Measurements from ENCODE around the gene CTNNBIP1.

DNA sequence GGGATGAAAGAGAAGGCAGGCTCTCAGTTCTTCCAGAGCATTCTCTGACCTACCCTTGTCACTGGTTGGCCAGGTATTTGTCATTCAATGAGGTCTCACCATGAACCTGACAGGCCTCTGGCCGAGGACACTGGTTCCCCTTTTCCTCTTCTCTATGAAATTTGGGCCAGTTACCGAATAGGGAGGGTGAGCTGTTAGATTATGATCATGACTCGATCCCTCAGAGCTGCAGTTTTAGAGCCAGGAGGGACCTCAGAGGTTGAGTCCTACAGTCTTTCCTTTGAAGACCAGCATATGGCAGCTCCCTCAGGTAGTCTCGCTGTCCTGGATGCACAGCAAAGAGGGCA lies 56.8 kb downstream of the CTNNBIP1 start:
- TF ChIP-seq JUND (IDR thresholded peaks at IDR 0.05) (no peak), EP300 (IDR thresholded peaks at IDR 0.05; ENCODE audit: borderline replicate concordance in 1 of 2, low read depth in 1 of 2, low read length in 1 of 2) (no peak), RAD21 (IDR thresholded peaks at IDR 0.05; ENCODE audit: low read length) (no peak), RCOR1 (IDR thresholded peaks at IDR 0.05; ENCODE audit: low read length) (no peak), POLR2AphosphoS5 (IDR thresholded peaks at IDR 0.05; ENCODE audit: low read depth, low read length) (no peak), SIN3A (IDR thresholded peaks at IDR 0.05; ENCODE audit: borderline replicate concordance, low read depth, low read length) (no peak), EZH2phosphoT487 (IDR thresholded peaks at IDR 0.05; ENCODE audit: borderline replicate concordance, low read depth) (no peak), FOXM1 (IDR thresholded peaks at IDR 0.05; ENCODE audit: low read depth) (no peak)
- TF ChIP-seq, protein P1, sequence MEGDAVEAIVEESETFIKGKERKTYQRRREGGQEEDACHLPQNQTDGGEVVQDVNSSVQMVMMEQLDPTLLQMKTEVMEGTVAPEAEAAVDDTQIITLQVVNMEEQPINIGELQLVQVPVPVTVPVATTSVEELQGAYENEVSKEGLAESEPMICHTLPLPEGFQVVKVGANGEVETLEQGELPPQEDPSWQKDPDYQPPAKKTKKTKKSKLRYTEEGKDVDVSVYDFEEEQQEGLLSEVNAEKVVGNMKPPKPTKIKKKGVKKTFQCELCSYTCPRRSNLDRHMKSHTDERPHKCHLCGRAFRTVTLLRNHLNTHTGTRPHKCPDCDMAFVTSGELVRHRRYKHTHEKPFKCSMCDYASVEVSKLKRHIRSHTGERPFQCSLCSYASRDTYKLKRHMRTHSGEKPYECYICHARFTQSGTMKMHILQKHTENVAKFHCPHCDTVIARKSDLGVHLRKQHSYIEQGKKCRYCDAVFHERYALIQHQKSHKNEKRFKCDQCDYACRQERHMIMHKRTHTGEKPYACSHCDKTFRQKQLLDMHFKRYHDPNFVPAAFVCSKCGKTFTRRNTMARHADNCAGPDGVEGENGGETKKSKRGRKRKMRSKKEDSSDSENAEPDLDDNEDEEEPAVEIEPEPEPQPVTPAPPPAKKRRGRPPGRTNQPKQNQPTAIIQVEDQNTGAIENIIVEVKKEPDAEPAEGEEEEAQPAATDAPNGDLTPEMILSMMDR (IDR thresholded peaks at IDR 0.05) = no peak
- TF ChIP-seq, protein P2, sequence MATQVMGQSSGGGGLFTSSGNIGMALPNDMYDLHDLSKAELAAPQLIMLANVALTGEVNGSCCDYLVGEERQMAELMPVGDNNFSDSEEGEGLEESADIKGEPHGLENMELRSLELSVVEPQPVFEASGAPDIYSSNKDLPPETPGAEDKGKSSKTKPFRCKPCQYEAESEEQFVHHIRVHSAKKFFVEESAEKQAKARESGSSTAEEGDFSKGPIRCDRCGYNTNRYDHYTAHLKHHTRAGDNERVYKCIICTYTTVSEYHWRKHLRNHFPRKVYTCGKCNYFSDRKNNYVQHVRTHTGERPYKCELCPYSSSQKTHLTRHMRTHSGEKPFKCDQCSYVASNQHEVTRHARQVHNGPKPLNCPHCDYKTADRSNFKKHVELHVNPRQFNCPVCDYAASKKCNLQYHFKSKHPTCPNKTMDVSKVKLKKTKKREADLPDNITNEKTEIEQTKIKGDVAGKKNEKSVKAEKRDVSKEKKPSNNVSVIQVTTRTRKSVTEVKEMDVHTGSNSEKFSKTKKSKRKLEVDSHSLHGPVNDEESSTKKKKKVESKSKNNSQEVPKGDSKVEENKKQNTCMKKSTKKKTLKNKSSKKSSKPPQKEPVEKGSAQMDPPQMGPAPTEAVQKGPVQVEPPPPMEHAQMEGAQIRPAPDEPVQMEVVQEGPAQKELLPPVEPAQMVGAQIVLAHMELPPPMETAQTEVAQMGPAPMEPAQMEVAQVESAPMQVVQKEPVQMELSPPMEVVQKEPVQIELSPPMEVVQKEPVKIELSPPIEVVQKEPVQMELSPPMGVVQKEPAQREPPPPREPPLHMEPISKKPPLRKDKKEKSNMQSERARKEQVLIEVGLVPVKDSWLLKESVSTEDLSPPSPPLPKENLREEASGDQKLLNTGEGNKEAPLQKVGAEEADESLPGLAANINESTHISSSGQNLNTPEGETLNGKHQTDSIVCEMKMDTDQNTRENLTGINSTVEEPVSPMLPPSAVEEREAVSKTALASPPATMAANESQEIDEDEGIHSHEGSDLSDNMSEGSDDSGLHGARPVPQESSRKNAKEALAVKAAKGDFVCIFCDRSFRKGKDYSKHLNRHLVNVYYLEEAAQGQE (IDR thresholded peaks at IDR 0.05; ENCODE audit: low read depth, low read length) = no peak
- TF ChIP-seq, protein P3, sequence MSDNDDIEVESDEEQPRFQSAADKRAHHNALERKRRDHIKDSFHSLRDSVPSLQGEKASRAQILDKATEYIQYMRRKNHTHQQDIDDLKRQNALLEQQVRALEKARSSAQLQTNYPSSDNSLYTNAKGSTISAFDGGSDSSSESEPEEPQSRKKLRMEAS (IDR thresholded peaks at IDR 0.05; ENCODE audit: low read depth) = no peak

All from SK-N-SH (cell line).